ENCODE data around the gene ASXL1. TPM values are rescaled to one million over a fixed set of nuclear protein-coding genes. Genes with fewer than 3 reads are reported as not detected.

ASXL1 gene
- total and polyA plus RNA-seq, 2 experiments from 2014 or later, result 10.4 to 29.0 TPM

DNA sequence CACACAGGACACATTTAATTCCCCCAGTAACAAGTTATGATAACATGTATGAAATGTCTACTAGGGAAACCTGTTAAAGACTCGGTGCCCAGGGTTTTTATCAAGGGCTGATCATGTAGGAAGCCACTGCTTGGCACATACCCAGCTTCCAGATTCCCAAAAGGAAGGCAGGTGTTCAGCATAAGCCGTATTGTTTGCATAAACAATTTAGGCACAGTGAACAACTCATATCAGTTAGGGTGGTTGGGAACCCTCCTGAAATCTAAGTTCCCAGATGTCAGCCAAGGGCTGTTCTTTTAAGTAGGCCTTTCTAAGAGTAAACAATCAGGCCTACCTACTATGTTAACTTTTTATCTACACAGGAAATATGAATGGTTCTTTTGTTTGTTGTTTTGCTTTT is 74.1 kb downstream of the ASXL1 start:
- H3K9me3 Mint-ChIP-seq, result no peaks in the 10 kb centered on the region
- H3K4me1 ChIP-seq (ENCODE audit: insufficient read depth), result no peaks in the 10 kb centered on the region
- no peak overlapping the region for H3K4me3 Mint-ChIP-seq
- H3F3A ChIP-seq (replicated peaks; ENCODE audit: low read depth), result peaks cover 6% of the 10 kb centered on the region; the same call in 1 of the 2 replicates
- H3K27me3 Mint-ChIP-seq (ENCODE audit: insufficient read depth, low read depth, poor library complexity), result no peaks in the 10 kb centered on the region
- no peak overlapping the region for H3K27ac ChIP-seq (ENCODE audit: low read depth)
- TF ChIP-seq NANOG (IDR thresholded peaks at IDR 0.05; ENCODE audit: borderline replicate concordance) (no peak), EZH2 (IDR thresholded peaks at IDR 0.05; ENCODE audit: low read depth, unreplicated experiment) (no peak), STAT1 (IDR thresholded peaks at IDR 0.05; ENCODE audit: unreplicated experiment) (no peak), POLR2AphosphoS5 (IDR thresholded peaks at IDR 0.05; ENCODE audit: low read depth) (no peak), JUNB (IDR thresholded peaks at IDR 0.05; ENCODE audit: unreplicated experiment) (no peak), ZNF331 (CRISPR knock-in tag; IDR thresholded peaks at IDR 0.05; ENCODE audit: low read depth) (no peak)
- TF ChIP-seq, protein P1, sequence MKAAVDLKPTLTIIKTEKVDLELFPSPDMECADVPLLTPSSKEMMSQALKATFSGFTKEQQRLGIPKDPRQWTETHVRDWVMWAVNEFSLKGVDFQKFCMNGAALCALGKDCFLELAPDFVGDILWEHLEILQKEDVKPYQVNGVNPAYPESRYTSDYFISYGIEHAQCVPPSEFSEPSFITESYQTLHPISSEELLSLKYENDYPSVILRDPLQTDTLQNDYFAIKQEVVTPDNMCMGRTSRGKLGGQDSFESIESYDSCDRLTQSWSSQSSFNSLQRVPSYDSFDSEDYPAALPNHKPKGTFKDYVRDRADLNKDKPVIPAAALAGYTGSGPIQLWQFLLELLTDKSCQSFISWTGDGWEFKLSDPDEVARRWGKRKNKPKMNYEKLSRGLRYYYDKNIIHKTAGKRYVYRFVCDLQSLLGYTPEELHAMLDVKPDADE (IDR thresholded peaks at IDR 0.05), result no peak
- TF ChIP-seq, protein P2, sequence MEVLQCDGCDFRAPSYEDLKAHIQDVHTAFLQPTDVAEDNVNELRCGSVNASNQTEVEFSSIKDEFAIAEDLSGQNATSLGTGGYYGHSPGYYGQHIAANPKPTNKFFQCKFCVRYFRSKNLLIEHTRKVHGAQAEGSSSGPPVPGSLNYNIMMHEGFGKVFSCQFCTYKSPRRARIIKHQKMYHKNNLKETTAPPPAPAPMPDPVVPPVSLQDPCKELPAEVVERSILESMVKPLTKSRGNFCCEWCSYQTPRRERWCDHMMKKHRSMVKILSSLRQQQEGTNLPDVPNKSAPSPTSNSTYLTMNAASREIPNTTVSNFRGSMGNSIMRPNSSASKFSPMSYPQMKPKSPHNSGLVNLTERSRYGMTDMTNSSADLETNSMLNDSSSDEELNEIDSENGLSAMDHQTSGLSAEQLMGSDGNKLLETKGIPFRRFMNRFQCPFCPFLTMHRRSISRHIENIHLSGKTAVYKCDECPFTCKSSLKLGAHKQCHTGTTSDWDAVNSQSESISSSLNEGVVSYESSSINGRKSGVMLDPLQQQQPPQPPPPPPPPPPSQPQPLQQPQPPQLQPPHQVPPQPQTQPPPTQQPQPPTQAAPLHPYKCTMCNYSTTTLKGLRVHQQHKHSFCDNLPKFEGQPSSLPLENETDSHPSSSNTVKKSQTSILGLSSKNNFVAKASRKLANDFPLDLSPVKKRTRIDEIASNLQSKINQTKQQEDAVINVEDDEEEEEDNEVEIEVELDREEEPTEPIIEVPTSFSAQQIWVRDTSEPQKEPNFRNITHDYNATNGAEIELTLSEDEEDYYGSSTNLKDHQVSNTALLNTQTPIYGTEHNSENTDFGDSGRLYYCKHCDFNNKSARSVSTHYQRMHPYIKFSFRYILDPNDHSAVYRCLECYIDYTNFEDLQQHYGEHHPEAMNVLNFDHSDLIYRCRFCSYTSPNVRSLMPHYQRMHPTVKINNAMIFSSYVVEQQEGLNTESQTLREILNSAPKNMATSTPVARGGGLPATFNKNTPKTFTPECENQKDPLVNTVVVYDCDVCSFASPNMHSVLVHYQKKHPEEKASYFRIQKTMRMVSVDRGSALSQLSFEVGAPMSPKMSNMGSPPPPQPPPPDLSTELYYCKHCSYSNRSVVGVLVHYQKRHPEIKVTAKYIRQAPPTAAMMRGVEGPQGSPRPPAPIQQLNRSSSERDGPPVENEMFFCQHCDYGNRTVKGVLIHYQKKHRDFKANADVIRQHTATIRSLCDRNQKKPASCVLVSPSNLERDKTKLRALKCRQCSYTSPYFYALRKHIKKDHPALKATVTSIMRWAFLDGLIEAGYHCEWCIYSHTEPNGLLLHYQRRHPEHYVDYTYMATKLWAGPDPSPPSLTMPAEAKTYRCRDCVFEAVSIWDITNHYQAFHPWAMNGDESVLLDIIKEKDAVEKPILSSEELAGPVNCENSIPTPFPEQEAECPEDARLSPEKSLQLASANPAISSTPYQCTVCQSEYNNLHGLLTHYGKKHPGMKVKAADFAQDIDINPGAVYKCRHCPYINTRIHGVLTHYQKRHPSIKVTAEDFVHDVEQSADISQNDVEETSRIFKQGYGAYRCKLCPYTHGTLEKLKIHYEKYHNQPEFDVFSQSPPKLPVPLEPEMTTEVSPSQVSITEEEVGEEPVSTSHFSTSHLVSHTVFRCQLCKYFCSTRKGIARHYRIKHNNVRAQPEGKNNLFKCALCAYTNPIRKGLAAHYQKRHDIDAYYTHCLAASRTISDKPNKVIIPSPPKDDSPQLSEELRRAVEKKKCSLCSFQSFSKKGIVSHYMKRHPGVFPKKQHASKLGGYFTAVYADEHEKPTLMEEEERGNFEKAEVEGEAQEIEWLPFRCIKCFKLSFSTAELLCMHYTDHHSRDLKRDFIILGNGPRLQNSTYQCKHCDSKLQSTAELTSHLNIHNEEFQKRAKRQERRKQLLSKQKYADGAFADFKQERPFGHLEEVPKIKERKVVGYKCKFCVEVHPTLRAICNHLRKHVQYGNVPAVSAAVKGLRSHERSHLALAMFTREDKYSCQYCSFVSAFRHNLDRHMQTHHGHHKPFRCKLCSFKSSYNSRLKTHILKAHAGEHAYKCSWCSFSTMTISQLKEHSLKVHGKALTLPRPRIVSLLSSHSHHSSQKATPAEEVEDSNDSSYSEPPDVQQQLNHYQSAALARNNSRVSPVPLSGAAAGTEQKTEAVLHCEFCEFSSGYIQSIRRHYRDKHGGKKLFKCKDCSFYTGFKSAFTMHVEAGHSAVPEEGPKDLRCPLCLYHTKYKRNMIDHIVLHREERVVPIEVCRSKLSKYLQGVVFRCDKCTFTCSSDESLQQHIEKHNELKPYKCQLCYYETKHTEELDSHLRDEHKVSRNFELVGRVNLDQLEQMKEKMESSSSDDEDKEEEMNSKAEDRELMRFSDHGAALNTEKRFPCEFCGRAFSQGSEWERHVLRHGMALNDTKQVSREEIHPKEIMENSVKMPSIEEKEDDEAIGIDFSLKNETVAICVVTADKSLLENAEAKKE (CRISPR knock-in tag; IDR thresholded peaks at IDR 0.05), result no peak
- DNase-seq (ENCODE audit: low spot score), result no peak
- peaks cover 25% of the 10 kb centered on the region for H4K20me1 ChIP-seq (replicated peaks; ENCODE audit: insufficient read depth)
- H3K27me3 ChIP-seq (ENCODE audit: insufficient read depth), result no peaks in the 10 kb centered on the region
- no peaks in the 10 kb centered on the region for H3K4me1 Mint-ChIP-seq
- no peak overlapping the region for H3K4me3 ChIP-seq
- H2AFZ ChIP-seq, result no peak overlapping the region
- no peaks in the 10 kb centered on the region for H3K79me2 ChIP-seq (replicated peaks; ENCODE audit: insufficient read depth)
- H3K36me3 ChIP-seq (ENCODE audit: insufficient read depth), result peaks cover 12% of the 10 kb centered on the region
- H3K4me2 ChIP-seq, result no peak overlapping the region
- H3K36me3 Mint-ChIP-seq (ENCODE audit: low read depth), result peaks cover 22% of the 10 kb centered on the region
- H3K27ac Mint-ChIP-seq, result no peak overlapping the region
- ATAC-seq, result no peak
- 0 out of 2 replicates have a peak, but pooled peaks cover 4% of the 10 kb centered on the region for H3K9me2 ChIP-seq (ENCODE audit: insufficient read depth)

Measured in GM23338 (cell line).